ENCODE measurements around the gene CADPS2.

- no peak for TF ChIP-seq POLR2A (IDR thresholded peaks at IDR 0.05)
- no peak for TF ChIP-seq CTCF (IDR thresholded peaks at IDR 0.05)
- no peak for TF ChIP-seq EP300 (IDR thresholded peaks at IDR 0.05)
- TF ChIP-seq POLR2AphosphoS5 (IDR thresholded peaks at IDR 0.05), result no peak
Observed at GRCh38 chr7:122315507-122316466, 570.5 kb downstream of the CADPS2 start.
